Esophagus squamous epithelium (tissue), 4 donors: ENCODE measurements around the gene RASGRP4.

Experiments
- POLR2A ChIP-seq, 4 donors: fragments of 450-650 bp; IDR thresholded peaks; one replicate each; pipeline ENCODE4 v1.6.1; 2017; ENCODE audit warnings: antibody characterized with exemption in 4 of 4, mild to moderate bottlenecking in 4 of 4, moderate library complexity in 3 of 4
- TF ChIP-seq, protein P1 (sequence below), 6 experiments: fragments of 450-650 bp in 4 of 6; fragments of 200-600 bp in 2 of 6; sonication (generic) in 2 of 6; IDR thresholded peaks; one replicate each; pipeline ENCODE4 v1.5.1; 2016 to 2019; ENCODE audit warnings: antibody characterized with exemption in 6 of 6, mild to moderate bottlenecking in 4 of 6, moderate library complexity in 4 of 6

DNA sequence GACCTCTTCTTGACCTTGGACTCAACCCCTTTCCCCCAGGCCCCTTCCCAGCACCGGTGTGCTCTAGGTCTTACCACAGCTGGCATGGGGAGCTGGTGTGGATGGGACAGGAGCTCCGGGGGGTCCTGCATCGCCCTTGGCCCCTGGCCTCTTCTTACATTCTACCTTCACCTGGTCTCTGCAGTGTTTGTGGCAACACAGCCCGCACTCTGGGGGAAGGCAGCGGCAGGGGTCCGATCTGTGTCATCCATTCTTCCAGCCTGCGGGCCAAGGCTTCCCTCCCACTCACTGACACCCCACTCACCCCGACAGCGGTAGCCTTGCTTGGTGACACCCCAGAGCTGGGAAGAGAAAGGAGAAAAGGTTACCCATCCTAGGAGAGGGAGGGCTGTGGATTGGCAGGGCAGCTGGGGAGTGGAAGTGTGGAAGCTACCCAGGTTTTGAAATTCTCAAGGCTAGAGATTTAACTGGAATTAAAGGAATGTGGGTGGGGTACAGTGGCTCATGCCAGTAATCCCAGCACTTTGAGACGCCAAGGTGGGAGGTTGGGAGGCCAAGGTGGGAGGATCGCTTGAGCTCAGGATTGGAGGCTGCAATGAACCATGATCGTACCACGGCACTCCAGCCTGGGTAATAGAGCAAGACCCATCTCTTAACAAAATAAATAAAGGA is 14.8 kb downstream of the RASGRP4 start:
- TF ChIP-seq, protein P1, sequence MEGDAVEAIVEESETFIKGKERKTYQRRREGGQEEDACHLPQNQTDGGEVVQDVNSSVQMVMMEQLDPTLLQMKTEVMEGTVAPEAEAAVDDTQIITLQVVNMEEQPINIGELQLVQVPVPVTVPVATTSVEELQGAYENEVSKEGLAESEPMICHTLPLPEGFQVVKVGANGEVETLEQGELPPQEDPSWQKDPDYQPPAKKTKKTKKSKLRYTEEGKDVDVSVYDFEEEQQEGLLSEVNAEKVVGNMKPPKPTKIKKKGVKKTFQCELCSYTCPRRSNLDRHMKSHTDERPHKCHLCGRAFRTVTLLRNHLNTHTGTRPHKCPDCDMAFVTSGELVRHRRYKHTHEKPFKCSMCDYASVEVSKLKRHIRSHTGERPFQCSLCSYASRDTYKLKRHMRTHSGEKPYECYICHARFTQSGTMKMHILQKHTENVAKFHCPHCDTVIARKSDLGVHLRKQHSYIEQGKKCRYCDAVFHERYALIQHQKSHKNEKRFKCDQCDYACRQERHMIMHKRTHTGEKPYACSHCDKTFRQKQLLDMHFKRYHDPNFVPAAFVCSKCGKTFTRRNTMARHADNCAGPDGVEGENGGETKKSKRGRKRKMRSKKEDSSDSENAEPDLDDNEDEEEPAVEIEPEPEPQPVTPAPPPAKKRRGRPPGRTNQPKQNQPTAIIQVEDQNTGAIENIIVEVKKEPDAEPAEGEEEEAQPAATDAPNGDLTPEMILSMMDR (IDR thresholded peaks at IDR 0.05), result no peak
- no peak for TF ChIP-seq POLR2A (IDR thresholded peaks at IDR 0.05)
